Muscle of leg (tissue), 11 donors: Measurements from ENCODE around the gene ARFGEF3. TPM values are rescaled to one million over a fixed set of nuclear protein-coding genes. Genes with fewer than 3 reads are reported as not detected.

ENCODE experiments used
- DNase-seq: peaks from one replicate; pipeline ENCODE4 v3.0.0; 2013
- H3K27ac ChIP-seq: one replicate; pipeline ENCODE4 v1.5.1; 2013; ENCODE audit warnings: mild to moderate bottlenecking, low read length, control low read depth
- H3K27me3 ChIP-seq: one replicate; pipeline ENCODE4 v1.6.1; 2013; ENCODE audit warnings: low read length; ENCODE audit not compliant: control insufficient read depth, insufficient read depth
- H3K36me3 ChIP-seq: one replicate; pipeline ENCODE4 v1.6.1; 2013; ENCODE audit warnings: low read length; ENCODE audit not compliant: control insufficient read depth, insufficient read depth
- H3K4me1 ChIP-seq: one replicate; pipeline ENCODE4 v1.6.1; 2013; ENCODE audit warnings: low read length; ENCODE audit not compliant: control insufficient read depth, insufficient read depth
- H3K4me3 ChIP-seq: one replicate; pipeline ENCODE4 v1.5.1; 2013; ENCODE audit warnings: low read length, control low read depth
- H3K9me3 ChIP-seq: replicated peaks from 2 replicates; pipeline ENCODE4 v1.6.1; 2013; ENCODE audit warnings: low read depth, low read length; ENCODE audit not compliant: control insufficient read depth
- WGBS: methylation state at CpG from one replicate; pipeline ENCODE4 v1.1.5; 2013; ENCODE audit warnings: missing lambda C conversion rate; ENCODE audit not compliant: insufficient coverage; 5-methylcytosine and 5-hydroxymethylcytosine counted together
- polyA plus RNA-seq, 8 donors: library from polyadenylated mRNA; unstranded; fragments of 120-200 nt; gene quantifications; one replicate each; pipeline versions ENCODE4 v1.2.1 to v1.2.3, GENCODE V29; 2013; ENCODE audit warnings: inconsistent platforms in 1 of 8, low replicate concordance in 1 of 8; ENCODE audit not compliant: insufficient read length in 8 of 8, insufficient read depth in 1 of 8
- total RNA-seq: library from RNA; stranded (reverse); fragments of 120-200 nt; gene quantifications from one replicate; pipeline ENCODE4 v1.2.4, GENCODE V29; 2013

ARFGEF3 gene
- total and polyA plus RNA-seq, 9 donors: 0.21 to 1.6 (median 0.81) TPM

- no peak overlapping the region for H3K27ac ChIP-seq
- no peaks in the 10 kb centered on the region for H3K27me3 ChIP-seq
- H3K9me3 ChIP-seq: no peaks in the 10 kb centered on the region
- WGBS: no CpG with 5 or more reads among the region's 3 CpGs
- H3K4me1 ChIP-seq: no peaks in the 10 kb centered on the region
- no peaks in the 10 kb centered on the region for H3K36me3 ChIP-seq
- DNase-seq: no peak
- no peak overlapping the region for H3K4me3 ChIP-seq
Measured at GRCh38 chr6:138371452-138371711, 209.6 kb downstream of the ARFGEF3 start.

GRCh38 chr6:138371720-138372119 lies 210.0 kb downstream of the ARFGEF3 start:
- DNase-seq: no peak
- H3K27me3 ChIP-seq: no peaks in the 10 kb centered on the region
- WGBS: no CpG with 5 or more reads among the region's 3 CpGs

DNA sequence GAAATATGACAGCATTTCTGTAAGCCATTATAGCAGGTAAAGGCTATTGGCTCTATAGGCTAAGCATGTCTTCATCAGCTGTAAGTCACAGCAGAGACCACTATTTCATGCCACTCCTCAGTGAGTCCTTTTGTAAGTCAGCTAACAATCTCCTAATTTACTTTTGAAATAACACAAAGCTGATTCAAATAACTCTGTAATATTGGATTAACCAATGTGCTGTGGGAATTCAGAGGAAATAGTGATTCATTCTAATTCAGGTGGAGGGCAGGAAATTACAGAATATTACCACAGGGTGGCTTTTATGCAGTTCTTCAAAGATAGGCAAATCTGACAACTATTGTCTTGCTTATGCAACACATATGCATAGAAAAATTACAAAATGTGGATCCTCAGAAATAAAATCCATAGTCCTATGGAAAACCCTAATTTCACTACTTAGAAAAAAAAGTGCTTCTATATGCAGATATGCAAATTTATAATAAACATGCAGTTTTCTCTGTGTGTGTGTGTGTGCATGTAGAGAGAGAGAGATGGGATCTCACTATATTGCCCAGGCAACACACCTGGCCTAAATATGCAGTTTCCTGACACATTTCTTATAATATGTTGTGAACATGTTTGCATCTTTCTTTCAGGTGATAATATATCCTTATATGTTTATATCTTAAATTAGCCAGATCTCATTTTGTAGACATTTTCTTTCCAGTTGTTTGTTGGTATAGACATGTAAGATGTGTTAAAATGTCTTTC lies 211.1 kb downstream of the ARFGEF3 start:
- no peak overlapping the region for H3K27ac ChIP-seq
- DNase-seq: no peak
- H3K4me1 ChIP-seq: no peaks in the 10 kb centered on the region
- no peaks in the 10 kb centered on the region for H3K27me3 ChIP-seq
- no peaks in the 10 kb centered on the region for H3K36me3 ChIP-seq
- H3K4me3 ChIP-seq: no peak overlapping the region
- no peaks in the 10 kb centered on the region for H3K9me3 ChIP-seq

More at GRCh38 chr6:138371720-138372119, 210.0 kb downstream of the ARFGEF3 start:
- H3K4me1 ChIP-seq: no peaks in the 10 kb centered on the region
- H3K9me3 ChIP-seq: no peaks in the 10 kb centered on the region
- H3K27ac ChIP-seq: no peak overlapping the region
- H3K36me3 ChIP-seq: no peaks in the 10 kb centered on the region
- H3K4me3 ChIP-seq: no peak overlapping the region

- DNase-seq: no peak
- H3K36me3 ChIP-seq: no peaks in the 10 kb centered on the region
- H3K4me1 ChIP-seq: no peaks in the 10 kb centered on the region
- H3K27ac ChIP-seq: no peak overlapping the region
- H3K9me3 ChIP-seq: no peaks in the 10 kb centered on the region
- no peak overlapping the region for H3K4me3 ChIP-seq
- H3K27me3 ChIP-seq: no peaks in the 10 kb centered on the region
Measured at GRCh38 chr6:138374230-138374629, 212.5 kb downstream of the ARFGEF3 start.

- WGBS: 86% methylated on average over 2 of the region's 2 CpGs
- no peak overlapping the region for H3K27ac ChIP-seq
- no peak overlapping the region for H3K4me3 ChIP-seq
- H3K9me3 ChIP-seq: no peaks in the 10 kb centered on the region
- no peak for DNase-seq
- H3K27me3 ChIP-seq: no peaks in the 10 kb centered on the region
- H3K4me1 ChIP-seq: no peaks in the 10 kb centered on the region
- H3K36me3 ChIP-seq: no peaks in the 10 kb centered on the region
Measured at GRCh38 chr6:138374815-138375214, 213.1 kb downstream of the ARFGEF3 start.

- Histone ChIP-seq H3K4me3 (no peak overlapping the region), H3K36me3 (no peaks in the 10 kb centered on the region), H3K27ac (no peak overlapping the region), H3K9me3 (no peaks in the 10 kb centered on the region), H3K27me3 (no peaks in the 10 kb centered on the region), H3K4me1 (no peaks in the 10 kb centered on the region)
- no peak for DNase-seq
Measured at GRCh38 chr6:138377042-138377441, 215.3 kb downstream of the ARFGEF3 start.

DNA sequence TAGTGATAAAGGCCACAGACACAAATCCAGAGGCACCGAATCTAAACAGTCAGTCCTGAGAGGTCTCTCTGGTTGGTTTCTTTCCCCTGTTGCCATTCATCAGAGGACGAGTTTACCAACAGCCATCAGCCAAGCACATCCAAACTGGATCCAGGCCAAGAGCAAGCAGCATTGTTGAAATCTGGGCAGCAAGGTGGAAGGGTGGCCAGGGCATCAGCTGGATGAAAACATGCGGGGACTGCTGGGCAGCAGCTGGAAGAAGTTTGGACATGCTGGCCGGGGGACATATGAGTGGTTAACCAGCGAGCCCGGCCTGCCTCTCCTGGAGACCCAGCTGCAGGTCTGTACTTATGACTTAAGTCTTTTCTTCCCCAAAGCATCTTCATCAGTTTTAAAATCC lies 216.1 kb downstream of the ARFGEF3 start, which contains the start of gene SMIM28:
TSS of gene SMIM28 (plus strand) at position 62 of the 400 bp plus-strand sequence. CDS start at position 230, 168 bp downstream.
- 72% methylated on average over 3 of the region's 6 CpGs for WGBS
- no peaks in the 10 kb centered on the region for H3K27me3 ChIP-seq
- DNase-seq: no peak
- no peaks in the 10 kb centered on the region for H3K4me1 ChIP-seq
- no peak within 1 kb of the TSS for H3K27ac ChIP-seq
- H3K36me3 ChIP-seq: no peaks in the 10 kb centered on the region
- no peak within 1 kb of the TSS for H3K4me3 ChIP-seq
- no peaks in the 10 kb centered on the region for H3K9me3 ChIP-seq

GRCh38 chr6:138378463-138378862 lies 216.7 kb downstream of the ARFGEF3 start:
- H3K4me3 ChIP-seq: no peak overlapping the region
- no peaks in the 10 kb centered on the region for H3K36me3 ChIP-seq
- no CpG with 5 or more reads among the region's 4 CpGs for WGBS
- H3K27ac ChIP-seq: no peak overlapping the region
- H3K4me1 ChIP-seq: no peaks in the 10 kb centered on the region
- H3K27me3 ChIP-seq: no peaks in the 10 kb centered on the region
- H3K9me3 ChIP-seq: no peaks in the 10 kb centered on the region
- DNase-seq: no peak

GRCh38 chr6:138382498-138383265 lies 220.9 kb downstream of the ARFGEF3 start:
- Histone ChIP-seq H3K27ac (no peak overlapping the region), H3K4me3 (no peak overlapping the region), H3K4me1 (no peaks in the 10 kb centered on the region), H3K36me3 (no peaks in the 10 kb centered on the region), H3K9me3 (no peaks in the 10 kb centered on the region), H3K27me3 (no peaks in the 10 kb centered on the region)
- 30% methylated on average over 2 of the region's 8 CpGs for WGBS
- DNase-seq: no peak

DNA sequence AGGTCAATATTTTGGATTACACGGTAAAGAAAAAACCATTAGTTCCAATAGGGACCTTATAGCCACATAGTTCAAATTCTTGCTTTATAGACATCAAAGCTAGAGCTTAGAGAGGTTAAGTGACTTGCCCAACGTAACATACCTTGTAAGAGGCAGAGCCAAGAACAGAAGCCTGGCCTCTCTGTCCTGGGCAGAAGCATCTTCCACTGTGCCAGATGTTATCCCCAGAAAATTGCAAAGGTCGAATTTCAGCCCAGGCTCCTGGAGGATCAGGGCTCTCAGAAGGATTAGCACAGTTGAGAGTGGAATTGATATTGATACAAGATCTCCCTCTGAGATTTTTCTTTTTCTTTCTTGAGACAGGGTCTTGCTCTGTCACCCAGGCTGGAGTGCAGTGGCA lies 222.0 kb downstream of the ARFGEF3 start:
- no CpG with 5 or more reads among the region's 3 CpGs for WGBS
- Histone ChIP-seq H3K9me3 (no peaks in the 10 kb centered on the region), H3K27me3 (no peaks in the 10 kb centered on the region), H3K4me1 (no peaks in the 10 kb centered on the region), H3K36me3 (no peaks in the 10 kb centered on the region), H3K27ac (no peak overlapping the region), H3K4me3 (no peak overlapping the region)
- no peak for DNase-seq
